DND-41 (cell line): ENCODE measurements around the gene COMMD7.

ENCODE experiments used
- CTCF ChIP-seq: IDR thresholded peaks from 2 replicates; pipeline ENCODE4 v1.5.1; 2012; ENCODE audit warnings: borderline replicate concordance, low read length, moderate library complexity, mild to moderate bottlenecking; ENCODE audit not compliant: poor library complexity, severe bottlenecking; ENCODE audit errors: extremely low read depth
- EZH2 ChIP-seq: IDR thresholded peaks from 3 replicates; pipeline ENCODE4 v1.6.1; 2012; ENCODE audit warnings: borderline replicate concordance, low read depth, mild to moderate bottlenecking, moderate library complexity, low read length, inconsistent platforms; ENCODE audit not compliant: severe bottlenecking

GRCh38 chr20:32775336-32775991 lies 32.2 kb upstream of the COMMD7 start:
- no peak for TF ChIP-seq CTCF
- no peak for TF ChIP-seq EZH2
